A172 (cell line): Measurements from ENCODE around the gene KIRREL2. TPM values are rescaled to one million over a fixed set of nuclear protein-coding genes. Genes with fewer than 3 reads are reported as not detected.

Source experiments
- total RNA-seq: library from RNA; depleted of rRNA; stranded (reverse); fragments of >200 nt; shearing (Covaris generic); gene quantifications from 2 replicates; pipeline ENCODE4 v1.2.3, GENCODE V29; 2014; rRNA removed

KIRREL2 gene
- total RNA-seq, 1 experiment from 2014 or later, result 0.83 TPM

Other genes with a start within 250 kb of the KIRREL2 start
- 17.6 and 18.9 TPM in 2 replicates for gene HAUS5, start 244.2 kb upstream of the KIRREL2 start, total RNA-seq
- 105 and 110 TPM in 2 replicates for gene RBM42, start 227.9 kb upstream of the KIRREL2 start, total RNA-seq
- gene ETV2, start 215.2 kb upstream of the KIRREL2 start, total RNA-seq, result 0.12 and 1.4 TPM in 2 replicates
- 483 and 1,012 TPM in 2 replicates for gene COX6B1, start 208.6 kb upstream of the KIRREL2 start, total RNA-seq
- 0.17 TPM in 1 of 2 replicates, not detected in the other for gene UPK1A, start 190.4 kb upstream of the KIRREL2 start, total RNA-seq
- gene ZBTB32, start 152.4 kb upstream of the KIRREL2 start, total RNA-seq, result not detected in 2 replicates
- 8.0 and 9.6 TPM in 2 replicates for gene KMT2B, start 138.9 kb upstream of the KIRREL2 start, total RNA-seq
- 5.3 and 22.0 TPM in 2 replicates for gene IGFLR1, start 114.5 kb upstream of the KIRREL2 start, total RNA-seq
- gene U2AF1L4, start 111.5 kb upstream of the KIRREL2 start, total RNA-seq, result 6.9 and 18.0 TPM in 2 replicates
- gene PSENEN, start 111.3 kb upstream of the KIRREL2 start, total RNA-seq, result 37.1 and 40.9 TPM in 2 replicates
- gene LIN37, start 108.3 kb upstream of the KIRREL2 start, total RNA-seq, result 13.8 and 16.4 TPM in 2 replicates
- 0.07 and 0.72 TPM in 2 replicates for gene HSPB6, start 99.9 kb upstream of the KIRREL2 start, total RNA-seq
- gene PROSER3, start 98.7 kb upstream of the KIRREL2 start, total RNA-seq, result 5.7 and 7.0 TPM in 2 replicates
- gene ARHGAP33, start 81.3 kb upstream of the KIRREL2 start, total RNA-seq, result 2.8 and 7.8 TPM in 2 replicates
- not detected in 2 replicates for gene PRODH2, start 44.1 kb upstream of the KIRREL2 start, total RNA-seq
- gene NPHS1, start 4.4 kb upstream of the KIRREL2 start, total RNA-seq, result not detected in 2 replicates
- 39.8 and 52.5 TPM in 2 replicates for gene APLP1, start 11.7 kb downstream of the KIRREL2 start, total RNA-seq
- gene NFKBID, start 43.6 kb downstream of the KIRREL2 start, total RNA-seq, result 1.7 and 2.3 TPM in 2 replicates
- gene HCST, start 45.6 kb downstream of the KIRREL2 start, total RNA-seq, result 0.69 TPM in 1 of 2 replicates, not detected in the other
- not detected in 2 replicates for gene TYROBP, start 51.4 kb downstream of the KIRREL2 start, total RNA-seq
- gene LRFN3, start 79.5 kb downstream of the KIRREL2 start, total RNA-seq, result 4.6 and 8.2 TPM in 2 replicates
- gene SDHAF1, start 138.3 kb downstream of the KIRREL2 start, total RNA-seq, result 20.4 and 24.6 TPM in 2 replicates
- 0.12 and 0.29 TPM in 2 replicates for gene SYNE4, start 151.9 kb downstream of the KIRREL2 start, total RNA-seq
- 38.3 and 43.4 TPM in 2 replicates for gene ALKBH6, start 157.3 kb downstream of the KIRREL2 start, total RNA-seq
- 5.7 and 6.7 TPM in 2 replicates for gene CLIP3, start 176.0 kb downstream of the KIRREL2 start, total RNA-seq
- 7.3 and 13.6 TPM in 2 replicates for gene THAP8, start 197.4 kb downstream of the KIRREL2 start, total RNA-seq
- 19.5 and 24.5 TPM in 2 replicates for gene WDR62, start 198.0 kb downstream of the KIRREL2 start, total RNA-seq